DND-41 (cell line): Measurements from ENCODE around the gene PUSL1.
A peak's percentile ranks its signal among the peaks of the same experiment; 100 is the strongest.

ENCODE experiments used
- ATAC-seq: fragments of 200-7000 bp; cut with Tn5 transposase; 3 replicates; pipeline ENCODE4 v1.9.1; 2021; ENCODE audit warnings: low read depth; ENCODE audit not compliant: insufficient read depth
- DNase-seq: peaks from one replicate; pipeline ENCODE4 v3.0.0-alpha.2; 2020
- H2AFZ ChIP-seq: 2 replicates; pipeline ENCODE4 v1.6.0; 2012; ENCODE audit warnings: low read depth, low read length
- H3K27ac ChIP-seq: 2 replicates; pipeline ENCODE4 v1.5.1; 2012; ENCODE audit warnings: low read length, inconsistent platforms
- H3K27me3 ChIP-seq: fragments of 200-600 bp; sonication (generic); 2 replicates; pipeline ENCODE4 v1.6.0; 2012; ENCODE audit warnings: low read length, mild to moderate bottlenecking, inconsistent platforms; ENCODE audit not compliant: insufficient read depth, poor library complexity
- H3K36me3 ChIP-seq: 2 replicates; pipeline ENCODE4 v1.5.1; 2012; ENCODE audit warnings: low read length, inconsistent platforms; ENCODE audit not compliant: insufficient read depth
- H3K4me1 ChIP-seq: 2 replicates; pipeline ENCODE4 v1.5.1; 2012; ENCODE audit warnings: mild to moderate bottlenecking, low read length; ENCODE audit not compliant: insufficient read depth
- H3K4me2 ChIP-seq: 2 replicates; pipeline ENCODE4 v1.6.0; 2012; ENCODE audit warnings: mild to moderate bottlenecking, moderate library complexity, low read length, inconsistent platforms; ENCODE audit not compliant: insufficient read depth
- H3K4me3 ChIP-seq, 2 experiments: fragments of 200-600 bp in 1 of 2; shearing (Covaris generic) in 1 of 2; 2 replicates each; pipeline ENCODE4 v1.5.1; 2012 to 2016; ENCODE audit warnings: inconsistent platforms in 2 of 2, low read length in 2 of 2, mild to moderate bottlenecking in 2 of 2, low read depth in 1 of 2, moderate library complexity in 1 of 2
- H3K79me2 ChIP-seq: 2 replicates; pipeline ENCODE4 v1.6.0; 2012; ENCODE audit warnings: low read length, inconsistent platforms; ENCODE audit not compliant: insufficient read depth
- H3K9ac ChIP-seq: 2 replicates; pipeline ENCODE4 v1.6.0; 2012; ENCODE audit warnings: low read depth, mild to moderate bottlenecking, inconsistent platforms, low read length, moderate library complexity
- H3K9me3 ChIP-seq: 2 replicates; pipeline ENCODE4 v1.5.1; 2012; ENCODE audit warnings: low read length, moderate library complexity, mild to moderate bottlenecking, inconsistent platforms; ENCODE audit not compliant: insufficient read depth, severe bottlenecking
- H4K20me1 ChIP-seq: 2 replicates; pipeline ENCODE4 v1.6.0; 2012; ENCODE audit warnings: low read length; ENCODE audit not compliant: insufficient read depth
- EZH2 ChIP-seq: IDR thresholded peaks from 3 replicates; pipeline ENCODE4 v1.6.1; 2012; ENCODE audit warnings: borderline replicate concordance, low read depth, mild to moderate bottlenecking, moderate library complexity, low read length, inconsistent platforms; ENCODE audit not compliant: severe bottlenecking
- TF ChIP-seq, protein P1 (sequence below): IDR thresholded peaks from 2 replicates; pipeline ENCODE4 v1.5.1; 2012; ENCODE audit warnings: borderline replicate concordance, low read length, moderate library complexity, mild to moderate bottlenecking; ENCODE audit not compliant: poor library complexity, severe bottlenecking; ENCODE audit errors: extremely low read depth

The PUSL1 gene

GRCh38 chr1:1345860-1346500 lies 37.6 kb downstream of the PUSL1 start:
- Histone ChIP-seq H3K4me1 (peaks cover 28% of the 10 kb centered on the region), H3K79me2 (peaks cover 53% of the 10 kb centered on the region), H3K27me3 (no peaks in the 10 kb centered on the region), H3K27ac (no peak overlapping the region), H4K20me1 (peaks cover 74% of the 10 kb centered on the region), H3K4me2 (peak overlapping the region; percentile 84; the same call in 1 of the 2 replicates), H3K4me3 (no peak overlapping the region), H3K9me3 (no peaks in the 10 kb centered on the region), H3K36me3 (peaks cover 12% of the 10 kb centered on the region), H3K9ac (no peak overlapping the region), H2AFZ (no peak overlapping the region)
- DNase-seq (no peak), ATAC-seq (no peak)
- TF ChIP-seq, protein P1, sequence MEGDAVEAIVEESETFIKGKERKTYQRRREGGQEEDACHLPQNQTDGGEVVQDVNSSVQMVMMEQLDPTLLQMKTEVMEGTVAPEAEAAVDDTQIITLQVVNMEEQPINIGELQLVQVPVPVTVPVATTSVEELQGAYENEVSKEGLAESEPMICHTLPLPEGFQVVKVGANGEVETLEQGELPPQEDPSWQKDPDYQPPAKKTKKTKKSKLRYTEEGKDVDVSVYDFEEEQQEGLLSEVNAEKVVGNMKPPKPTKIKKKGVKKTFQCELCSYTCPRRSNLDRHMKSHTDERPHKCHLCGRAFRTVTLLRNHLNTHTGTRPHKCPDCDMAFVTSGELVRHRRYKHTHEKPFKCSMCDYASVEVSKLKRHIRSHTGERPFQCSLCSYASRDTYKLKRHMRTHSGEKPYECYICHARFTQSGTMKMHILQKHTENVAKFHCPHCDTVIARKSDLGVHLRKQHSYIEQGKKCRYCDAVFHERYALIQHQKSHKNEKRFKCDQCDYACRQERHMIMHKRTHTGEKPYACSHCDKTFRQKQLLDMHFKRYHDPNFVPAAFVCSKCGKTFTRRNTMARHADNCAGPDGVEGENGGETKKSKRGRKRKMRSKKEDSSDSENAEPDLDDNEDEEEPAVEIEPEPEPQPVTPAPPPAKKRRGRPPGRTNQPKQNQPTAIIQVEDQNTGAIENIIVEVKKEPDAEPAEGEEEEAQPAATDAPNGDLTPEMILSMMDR, result no peak
- TF ChIP-seq EZH2, result no peak

DNA sequence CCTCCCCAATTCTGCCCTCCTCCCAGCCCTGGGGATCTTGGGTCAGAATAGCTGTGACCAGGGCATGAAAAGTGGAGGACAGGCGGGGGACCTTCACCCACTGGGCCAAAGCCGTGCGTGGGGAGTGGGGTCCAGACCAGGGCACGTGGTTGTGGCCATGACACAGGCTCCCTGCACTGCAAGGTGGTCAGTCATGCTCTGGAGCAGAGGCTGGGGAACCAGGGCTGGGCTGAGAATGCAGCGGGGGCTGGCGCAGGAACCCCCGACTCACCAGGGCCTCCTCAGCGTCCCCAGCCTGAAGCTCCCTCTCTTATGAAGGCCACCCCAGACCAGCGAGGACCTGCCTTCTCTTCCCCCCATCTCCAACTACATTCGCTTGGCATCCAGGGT lies 38.1 kb downstream of the PUSL1 start:
- Histone ChIP-seq H3K9ac (peak overlapping the region; percentile 82; the same call in 1 of the 2 replicates), H3K27me3 (no peaks in the 10 kb centered on the region), H3K79me2 (peaks cover 53% of the 10 kb centered on the region), H3K4me3 (no peak overlapping the region), H3K36me3 (peaks cover 7% of the 10 kb centered on the region), H2AFZ (no peak overlapping the region), H3K4me1 (peaks cover 31% of the 10 kb centered on the region), H3K27ac (no peak overlapping the region), H3K9me3 (no peaks in the 10 kb centered on the region), H3K4me2 (peak overlapping the region; percentile 84), H4K20me1 (peaks cover 71% of the 10 kb centered on the region)
- TF ChIP-seq EZH2, result no peak
- TF ChIP-seq, protein P1, result no peak
- DNase-seq, result no peak
- no peak for ATAC-seq

- ATAC-seq, result no peak
- H3K4me2 ChIP-seq, result peak overlapping the region; percentile 84
- H3K4me3 ChIP-seq, result peak overlapping the region in 1 of 2 experiments; percentile 96; a peak in 2 of 4 replicates
- H3K79me2 ChIP-seq, result peaks cover 53% of the 10 kb centered on the region
- H2AFZ ChIP-seq, result no peak overlapping the region
- peak overlapping the region; percentile 82 for H3K9ac ChIP-seq
- H3K4me1 ChIP-seq, result peaks cover 33% of the 10 kb centered on the region
- no peaks in the 10 kb centered on the region for H3K9me3 ChIP-seq
- TF ChIP-seq EZH2, result no peak
- no peak overlapping the region for H3K27ac ChIP-seq
- peaks cover 71% of the 10 kb centered on the region for H4K20me1 ChIP-seq
- H3K27me3 ChIP-seq, result no peaks in the 10 kb centered on the region
- H3K36me3 ChIP-seq, result peaks cover 1% of the 10 kb centered on the region
- DNase-seq, result no peak
These were observed 38.7 kb downstream of the PUSL1 start for GRCh38 chr1:1347026-1347595.
